ENCODE measurements around the gene WDR72.
"Not testable (repeated sequence)": the region's sequence is repeated elsewhere in the genome, so short reads cannot be mapped to it uniquely, and the experiment has no call there.

WDR72 gene

DNA sequence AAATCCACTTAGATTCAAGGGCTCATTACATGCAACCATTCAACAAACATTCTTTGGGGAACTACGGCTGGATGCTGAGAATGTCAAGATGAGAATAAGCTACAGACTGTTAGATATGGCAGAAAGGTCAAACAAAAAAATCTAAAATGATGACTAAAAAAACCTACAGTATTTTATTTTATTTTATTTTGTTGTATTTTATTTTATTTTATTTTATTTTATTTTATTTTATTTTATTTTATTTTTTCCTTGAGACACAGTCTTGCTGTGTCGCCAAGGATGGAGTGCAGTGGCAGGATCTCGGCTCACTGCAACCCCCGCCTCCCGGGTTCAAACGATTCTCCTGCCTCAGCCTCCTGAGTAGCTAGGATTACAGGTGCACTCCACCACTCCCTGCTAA lies 46.2 kb downstream of the WDR72 start:
- no peak for DNase-seq (ENCODE audit: low read depth)
- H3K4me3 ChIP-seq (replicated peaks; ENCODE audit: low read depth, low read length) = no peak overlapping the region
- TF ChIP-seq, protein P1, sequence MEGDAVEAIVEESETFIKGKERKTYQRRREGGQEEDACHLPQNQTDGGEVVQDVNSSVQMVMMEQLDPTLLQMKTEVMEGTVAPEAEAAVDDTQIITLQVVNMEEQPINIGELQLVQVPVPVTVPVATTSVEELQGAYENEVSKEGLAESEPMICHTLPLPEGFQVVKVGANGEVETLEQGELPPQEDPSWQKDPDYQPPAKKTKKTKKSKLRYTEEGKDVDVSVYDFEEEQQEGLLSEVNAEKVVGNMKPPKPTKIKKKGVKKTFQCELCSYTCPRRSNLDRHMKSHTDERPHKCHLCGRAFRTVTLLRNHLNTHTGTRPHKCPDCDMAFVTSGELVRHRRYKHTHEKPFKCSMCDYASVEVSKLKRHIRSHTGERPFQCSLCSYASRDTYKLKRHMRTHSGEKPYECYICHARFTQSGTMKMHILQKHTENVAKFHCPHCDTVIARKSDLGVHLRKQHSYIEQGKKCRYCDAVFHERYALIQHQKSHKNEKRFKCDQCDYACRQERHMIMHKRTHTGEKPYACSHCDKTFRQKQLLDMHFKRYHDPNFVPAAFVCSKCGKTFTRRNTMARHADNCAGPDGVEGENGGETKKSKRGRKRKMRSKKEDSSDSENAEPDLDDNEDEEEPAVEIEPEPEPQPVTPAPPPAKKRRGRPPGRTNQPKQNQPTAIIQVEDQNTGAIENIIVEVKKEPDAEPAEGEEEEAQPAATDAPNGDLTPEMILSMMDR (IDR thresholded peaks at IDR 0.05; ENCODE audit: low read length, missing control alignments) = no peak

DNA sequence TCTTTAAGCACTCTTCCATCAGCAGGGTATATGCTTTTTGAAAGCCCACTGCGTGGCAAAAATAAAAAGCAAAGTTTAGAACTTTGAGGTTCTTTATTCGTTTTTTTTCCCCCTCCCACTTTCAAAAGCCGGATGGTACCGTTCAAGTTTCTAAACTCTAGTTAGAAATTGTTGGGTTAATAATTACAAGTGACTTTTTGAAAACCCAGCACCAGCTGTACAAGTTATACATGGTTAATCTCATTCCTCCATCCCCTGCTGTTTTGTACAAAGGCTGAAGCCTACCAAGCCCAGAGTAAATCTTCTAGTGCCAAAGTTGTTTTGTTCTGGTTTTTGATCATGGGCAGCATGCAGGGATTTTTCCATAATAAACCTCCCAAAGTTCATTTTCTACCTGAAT lies 48.6 kb downstream of the WDR72 start:
- no peak for DNase-seq (ENCODE audit: low read depth)
- TF ChIP-seq, protein P1 (IDR thresholded peaks at IDR 0.05; ENCODE audit: low read length, missing control alignments) = no peak
- no peak overlapping the region for H3K4me3 ChIP-seq (replicated peaks; ENCODE audit: low read depth, low read length)

GRCh38 chr15:53709821-53710220 lies 49.6 kb downstream of the WDR72 start:
- H3K4me3 ChIP-seq (replicated peaks; ENCODE audit: low read depth, low read length) = no peak overlapping the region
- TF ChIP-seq, protein P1 (IDR thresholded peaks at IDR 0.05; ENCODE audit: low read length, missing control alignments) = no peak
- DNase-seq (ENCODE audit: low read depth) = no peak

DNA sequence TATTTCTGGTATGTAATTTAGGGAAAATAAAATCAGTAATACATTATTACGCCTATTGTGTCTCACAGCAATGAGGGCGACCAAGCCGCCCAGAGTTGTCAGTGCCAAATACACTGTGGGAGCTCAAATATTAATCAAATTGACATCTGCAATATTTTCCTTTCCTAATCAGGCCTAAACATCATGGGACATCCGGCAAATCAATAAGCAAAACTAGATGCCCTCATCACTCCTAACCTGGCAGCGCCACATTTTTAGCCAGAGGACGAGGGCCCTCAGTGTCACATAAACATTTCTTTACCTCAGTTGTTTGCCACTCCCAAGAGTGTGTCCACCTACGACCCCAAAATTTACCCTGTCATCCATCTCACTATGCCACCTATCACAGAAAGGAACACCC lies 64.1 kb downstream of the WDR72 start:
- TF ChIP-seq, protein P1 (IDR thresholded peaks at IDR 0.05; ENCODE audit: low read length, missing control alignments) = no peak
- H3K4me3 ChIP-seq (replicated peaks; ENCODE audit: low read depth, low read length) = no peak overlapping the region
- no peak for DNase-seq (ENCODE audit: low read depth)

DNA sequence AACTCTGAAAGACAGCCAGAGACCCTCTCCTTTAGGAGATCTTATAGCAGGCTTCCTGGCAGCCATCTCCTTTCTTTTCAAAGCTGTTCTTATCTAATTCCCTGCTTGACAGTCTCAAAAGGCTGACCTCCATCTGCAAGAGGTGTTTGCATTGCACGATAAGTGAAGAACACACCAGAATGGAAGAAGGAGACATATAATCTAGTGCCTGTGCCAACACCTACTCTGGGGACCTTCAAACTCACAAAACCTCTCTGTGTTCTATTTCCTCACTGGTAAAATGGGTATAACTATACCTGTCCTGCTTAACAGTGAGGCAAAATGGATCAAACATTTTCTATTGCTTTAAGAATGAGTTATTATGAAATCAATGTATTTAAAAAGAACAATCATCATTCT lies 65.0 kb downstream of the WDR72 start:
- H3K4me3 ChIP-seq (replicated peaks; ENCODE audit: low read depth, low read length) = no peak overlapping the region
- TF ChIP-seq, protein P1 (IDR thresholded peaks at IDR 0.05; ENCODE audit: low read length, missing control alignments) = no peak
- no peak for DNase-seq (ENCODE audit: low read depth)

GRCh38 chr15:53693729-53694475 lies 65.6 kb downstream of the WDR72 start:
- no peak overlapping the region for H3K4me3 ChIP-seq (replicated peaks; ENCODE audit: low read depth, low read length)
- DNase-seq (ENCODE audit: low read depth) = no peak
- TF ChIP-seq, protein P1 (IDR thresholded peaks at IDR 0.05; ENCODE audit: low read length, missing control alignments) = no peak

DNA sequence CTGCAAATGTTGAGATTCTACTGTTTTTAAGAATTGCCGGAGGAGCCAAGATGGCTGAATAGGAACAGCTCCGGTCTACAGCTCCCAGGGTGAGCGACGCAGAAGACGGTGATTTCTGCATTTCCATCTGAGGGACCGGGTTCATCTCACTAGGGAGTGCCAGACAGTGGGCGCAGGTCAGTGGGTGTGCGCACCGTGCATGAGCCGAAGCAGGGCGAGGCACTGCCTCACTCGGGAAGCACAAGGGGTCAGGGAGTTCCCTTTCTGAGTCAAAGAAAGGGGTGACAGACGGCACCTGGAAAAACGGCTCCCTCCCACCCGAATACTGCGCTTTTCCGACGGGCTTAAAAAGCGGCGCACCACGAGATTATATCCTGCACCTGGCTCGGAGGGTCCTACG lies 75.3 kb downstream of the WDR72 start:
- DNase-seq (ENCODE audit: low read depth); H3K4me3 ChIP-seq (replicated peaks; ENCODE audit: low read depth, low read length): not testable (repeated sequence)

All from fibroblast of pulmonary artery (primary cell).